Endothelial cell of umbilical vein (primary cell): Measurements from ENCODE around the gene SIPA1L2. TPM values are rescaled to one million over a fixed set of nuclear protein-coding genes. Genes with fewer than 3 reads are reported as not detected.
A peak's percentile ranks its signal among the peaks of the same experiment; 100 is the strongest.

ENCODE experiments used
- BruUV-seq: library from RNA; stranded (reverse); fragments of 400-500 nt; replicated peaks from 2 replicates; lab custom pipeline; 2021; lab: Mats Ljungman, UMichigan
- CTCF ChIA-PET: fragments of 300-600, 350-600 bp; sonication (Branson Sonifier 250); formaldehyde crosslinking; loops from one replicate; lab custom pipeline; 2021; ENCODE audit warnings: antibody characterized with exemption, inconsistent platforms; lab: Charles Lee
- POLR2A ChIA-PET: fragments of 300-600, 350-600 bp; sonication (Branson Sonifier 250); formaldehyde crosslinking; loops from one replicate; lab custom pipeline; 2021; ENCODE audit warnings: antibody characterized with exemption, inconsistent platforms; lab: Charles Lee
- DNase-seq: peaks from one replicate; pipeline ENCODE4 v3.0.0-alpha.2; 2011; ENCODE audit warnings: low read depth, low spot score
- FAIRE-seq: peaks from 2 replicates; lab custom pipeline; 2011; peaks lifted over from hg19 to GRCh38; lab: Jason Lieb, UNC
- H2AFZ ChIP-seq: 2 replicates; pipeline ENCODE4 v1.6.0; 2012; ENCODE audit warnings: low read depth, low read length, control low read depth, inconsistent platforms
- H3K27ac ChIP-seq: 2 replicates; pipeline ENCODE4 v1.5.1; 2011; ENCODE audit warnings: low read depth, mild to moderate bottlenecking, control low read depth, low read length, moderate library complexity; ENCODE audit not compliant: insufficient read depth
- H3K27me3 ChIP-seq, 2 experiments: 2 replicates each; pipeline versions ENCODE4 v1.6.0 to v1.6.1; 2011; ENCODE audit warnings: low read length in 2 of 2, mixed read lengths in 1 of 2; ENCODE audit not compliant: control insufficient read depth in 2 of 2, insufficient read depth in 2 of 2
- H3K36me3 ChIP-seq, 2 experiments: 2 replicates in 1 of 2; 3 replicates in 1 of 2; pipeline ENCODE4 v1.5.1; 2011; ENCODE audit warnings: low read length in 2 of 2, mild to moderate bottlenecking in 1 of 2, moderate library complexity in 1 of 2; ENCODE audit not compliant: control insufficient read depth in 2 of 2, insufficient read depth in 2 of 2; ENCODE audit errors: extremely low read depth in 1 of 2
- H3K4me1 ChIP-seq: 3 replicates; pipeline ENCODE4 v1.5.1; 2011; ENCODE audit warnings: mild to moderate bottlenecking, low read length; ENCODE audit not compliant: control insufficient read depth, insufficient read depth; ENCODE audit errors: extremely low read depth
- H3K4me2 ChIP-seq: 2 replicates; pipeline ENCODE4 v1.6.1; 2011; ENCODE audit warnings: low read length, control low read depth, mixed read lengths; ENCODE audit not compliant: insufficient read depth
- H3K4me3 ChIP-seq, 3 experiments: fragments of 200-600 bp in 1 of 3; sonication (generic), shearing (Covaris generic) in 1 of 3; replicated peaks in 1 of 3; 2 replicates each; pipeline ENCODE4 v1.5.1; 2011 to 2016; ENCODE audit warnings: control low read depth in 3 of 3, low read length in 3 of 3, mild to moderate bottlenecking in 2 of 3, inconsistent platforms in 1 of 3, low read depth in 1 of 3, moderate library complexity in 1 of 3; ENCODE audit not compliant: insufficient read depth in 1 of 3
- H3K79me2 ChIP-seq: 2 replicates; pipeline ENCODE4 v1.6.0; 2012; ENCODE audit warnings: low read length, inconsistent platforms; ENCODE audit not compliant: control insufficient read depth, insufficient read depth
- H3K9ac ChIP-seq: replicated peaks from 2 replicates; pipeline ENCODE3; 2011; ENCODE audit warnings: low read length, control low read depth; ENCODE audit not compliant: insufficient read depth; ENCODE audit errors: extremely low read depth
- H3K9me1 ChIP-seq: replicated peaks from 3 replicates; pipeline ENCODE4 v1.6.0; 2011; ENCODE audit warnings: mild to moderate bottlenecking, low read length; ENCODE audit not compliant: control insufficient read depth, insufficient read depth; ENCODE audit errors: extremely low read depth
- H3K9me3 ChIP-seq: replicated peaks from 2 replicates; pipeline ENCODE4 v1.5.1; 2012; ENCODE audit warnings: low read length, inconsistent platforms; ENCODE audit not compliant: control insufficient read depth, insufficient read depth
- H4K20me1 ChIP-seq: replicated peaks from 2 replicates; pipeline ENCODE3; 2011; ENCODE audit warnings: mild to moderate bottlenecking, low read length; ENCODE audit not compliant: control insufficient read depth, insufficient read depth; ENCODE audit errors: extremely low read depth
- EZH2 ChIP-seq: IDR thresholded peaks from 2 replicates; pipeline ENCODE4 v1.6.1; 2012; ENCODE audit warnings: borderline replicate concordance, low read depth, mild to moderate bottlenecking, moderate library complexity, low read length, inconsistent platforms; ENCODE audit not compliant: severe bottlenecking
- FOS ChIP-seq: IDR thresholded peaks from 2 replicates; pipeline ENCODE4 v1.6.1; 2011; ENCODE audit warnings: mild to moderate bottlenecking, low read length, moderate library complexity, borderline replicate concordance; ENCODE audit not compliant: insufficient read depth
- GATA2 ChIP-seq: IDR thresholded peaks from 2 replicates; pipeline ENCODE4 v1.7.0; 2011; ENCODE audit warnings: low read depth, mild to moderate bottlenecking, moderate library complexity, mixed read lengths, low read length; ENCODE audit not compliant: insufficient read length, insufficient read depth
- JUN ChIP-seq: IDR thresholded peaks from 2 replicates; pipeline ENCODE4 v1.6.1; 2011; ENCODE audit warnings: borderline replicate concordance, low read depth; ENCODE audit not compliant: insufficient read length, insufficient read depth
- MYC ChIP-seq: IDR thresholded peaks from one replicate; pipeline ENCODE4 v1.6.1; 2011; ENCODE audit warnings: mild to moderate bottlenecking, low read depth, low read length
- POLR2A ChIP-seq: IDR thresholded peaks from 2 replicates; pipeline ENCODE4 v1.6.1; 2012; ENCODE audit warnings: low read depth, mild to moderate bottlenecking, control low read depth, low read length
- POLR2AphosphoS5 ChIP-seq: IDR thresholded peaks from 2 replicates; pipeline ENCODE4 v1.6.1; 2012; ENCODE audit warnings: low read depth, mild to moderate bottlenecking, control low read depth, low read length, moderate library complexity; ENCODE audit not compliant: insufficient read depth
- dilution Hi-C: fragments of 300-500 bp; cut with MboI; formaldehyde crosslinking; loops from one replicate; pipeline ENCODE4 v1.15.0; 2019; ENCODE audit warnings: low sequenced_read_pairs; ENCODE audit not compliant: extremely low pct_ligation_motif_present
- intact Hi-C: fragments of 100-400 bp; cut with micrococcal nuclease; formaldehyde crosslinking; loops from one replicate; pipeline ENCODE4 v1.10.0; 2022
- polyA plus RNA-seq, 4 experiments: library from polyadenylated mRNA; depleted of rRNA in 3 of 4; stranded (reverse) in 3 of 4; unstranded in 1 of 4; fragments of >200 nt; gene quantifications; 2 replicates each; pipeline versions ENCODE4 v1.2.1 to v1.2.3, GENCODE V29; 2011 to 2012; ENCODE audit warnings: missing spikeins in 1 of 4
- total RNA-seq: library from RNA; stranded (reverse); gene quantifications from 2 replicates; pipeline ENCODE4 v1.2.3, GENCODE V29; 2021
- TF ChIP-seq, protein P1 (sequence below), 2 donors: IDR thresholded peaks; 1 replicate in 1 of 2; 2 replicates in 1 of 2; pipeline ENCODE4 v1.5.1; 2011; ENCODE audit warnings: low read length in 2 of 2, mild to moderate bottlenecking in 2 of 2, moderate library complexity in 2 of 2, control low read depth in 1 of 2, inconsistent platforms in 1 of 2, low read depth in 1 of 2; ENCODE audit not compliant: insufficient read depth in 1 of 2; ENCODE audit errors: extremely low read depth in 1 of 2
- TF ChIP-seq, protein P2 (sequence below): IDR thresholded peaks from 2 replicates; pipeline ENCODE4 v1.6.1; 2011; ENCODE audit not compliant: insufficient read depth, insufficient read length

Gene SIPA1L2
- total and polyA plus RNA-seq, 2 donors (not counting 3 experiments of a cell fraction or from before 2014, with no cell fraction given), result 3.6 to 12.8 TPM

DNA sequence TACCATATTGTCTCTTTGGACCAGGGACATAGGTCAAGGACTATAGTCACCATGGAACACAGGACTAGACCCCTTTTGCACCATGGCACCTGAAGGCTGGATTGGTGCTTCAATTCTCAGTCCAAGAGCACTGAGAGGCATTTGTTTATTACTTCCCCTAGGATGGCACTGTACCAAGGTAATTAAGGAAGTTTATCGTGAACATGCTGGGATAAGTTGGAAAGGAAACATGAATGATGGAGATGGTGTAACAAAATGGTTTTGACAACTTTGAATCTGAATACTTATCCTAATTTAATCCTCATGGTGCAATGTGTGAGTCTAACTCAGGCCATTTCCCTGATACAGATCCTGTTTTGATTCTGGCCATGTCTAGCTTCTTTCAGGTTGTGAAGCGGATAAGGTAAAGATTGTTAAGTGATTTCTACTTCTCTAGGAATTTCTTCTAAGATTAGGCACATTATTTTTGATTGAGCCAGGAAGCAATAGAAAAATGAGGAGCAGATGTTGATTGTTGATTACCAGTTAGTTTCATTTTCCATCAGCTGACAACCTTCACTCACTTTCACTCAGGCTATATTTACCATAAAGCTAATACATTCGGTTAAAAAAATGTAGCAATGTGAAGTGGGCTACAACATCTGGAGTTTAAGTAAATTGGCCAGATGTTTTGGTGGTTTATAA lies 37.3 kb upstream of the SIPA1L2 start:
- POLR2A ChIA-PET, result no interaction called here
- peaks cover 9% of the 10 kb centered on the region for H3K4me1 ChIP-seq
- no peaks in the 10 kb centered on the region for H4K20me1 ChIP-seq
- H3K36me3 ChIP-seq, result no peaks in the 10 kb centered on the region
- H3K9me1 ChIP-seq, result no peaks in the 10 kb centered on the region
- no peaks in the 10 kb centered on the region for H3K9me3 ChIP-seq
- no peak overlapping the region for H3K4me3 ChIP-seq
- H3K4me2 ChIP-seq, result peak overlapping the region; percentile 74
- no peak overlapping the region for H3K9ac ChIP-seq
- no peaks in the 10 kb centered on the region for H3K27me3 ChIP-seq
- FAIRE-seq, result peak; percentile 83
- H2AFZ ChIP-seq, result peak overlapping the region; percentile 50
- TF ChIP-seq MYC, result no peak
- TF ChIP-seq, protein P1, sequence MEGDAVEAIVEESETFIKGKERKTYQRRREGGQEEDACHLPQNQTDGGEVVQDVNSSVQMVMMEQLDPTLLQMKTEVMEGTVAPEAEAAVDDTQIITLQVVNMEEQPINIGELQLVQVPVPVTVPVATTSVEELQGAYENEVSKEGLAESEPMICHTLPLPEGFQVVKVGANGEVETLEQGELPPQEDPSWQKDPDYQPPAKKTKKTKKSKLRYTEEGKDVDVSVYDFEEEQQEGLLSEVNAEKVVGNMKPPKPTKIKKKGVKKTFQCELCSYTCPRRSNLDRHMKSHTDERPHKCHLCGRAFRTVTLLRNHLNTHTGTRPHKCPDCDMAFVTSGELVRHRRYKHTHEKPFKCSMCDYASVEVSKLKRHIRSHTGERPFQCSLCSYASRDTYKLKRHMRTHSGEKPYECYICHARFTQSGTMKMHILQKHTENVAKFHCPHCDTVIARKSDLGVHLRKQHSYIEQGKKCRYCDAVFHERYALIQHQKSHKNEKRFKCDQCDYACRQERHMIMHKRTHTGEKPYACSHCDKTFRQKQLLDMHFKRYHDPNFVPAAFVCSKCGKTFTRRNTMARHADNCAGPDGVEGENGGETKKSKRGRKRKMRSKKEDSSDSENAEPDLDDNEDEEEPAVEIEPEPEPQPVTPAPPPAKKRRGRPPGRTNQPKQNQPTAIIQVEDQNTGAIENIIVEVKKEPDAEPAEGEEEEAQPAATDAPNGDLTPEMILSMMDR (IDR thresholded peaks at IDR 0.05; ENCODE audit: extremely low read depth in 1 of 2, insufficient read depth in 1 of 2, low read depth in 1 of 2, low read length in 2 of 2), result no peak
- no peak for TF ChIP-seq FOS
- TF ChIP-seq GATA2, result peak; percentile 19
- no peak for TF ChIP-seq JUN
- TF ChIP-seq EZH2, result no peak
- TF ChIP-seq POLR2AphosphoS5, result no peak
- no peak for TF ChIP-seq POLR2A
- TF ChIP-seq, protein P2, sequence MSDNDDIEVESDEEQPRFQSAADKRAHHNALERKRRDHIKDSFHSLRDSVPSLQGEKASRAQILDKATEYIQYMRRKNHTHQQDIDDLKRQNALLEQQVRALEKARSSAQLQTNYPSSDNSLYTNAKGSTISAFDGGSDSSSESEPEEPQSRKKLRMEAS, result no peak
- dilution Hi-C loops, result no loop called here
- peak; percentile 88 for DNase-seq
- no peak overlapping the region for H3K27ac ChIP-seq
- CTCF ChIA-PET, result interaction anchor here (1.1 to 2.0 kb wide), 8 partner anchors 8 to 126 kb away, joined by 3 to 10 read pairs (median 4); no protein-coding TSS in a partner anchor
- BruUV-seq, result no TSS peak
- intact Hi-C loops, result loop anchor here (1.0 kb wide), 1 partner anchor 17 kb away; no protein-coding TSS in a partner anchor
- H3K79me2 ChIP-seq, result no peaks in the 10 kb centered on the region
